HFFc6 (cell line): ENCODE measurements around the gene MGAT3. TPM values are rescaled to one million over a fixed set of nuclear protein-coding genes. Genes with fewer than 3 reads are reported as not detected.

Experiments
- DNase-seq: peaks from one replicate; pipeline ENCODE4 v3.0.0-alpha.2; 2018
- H3K27ac Mint-ChIP-seq: 2 replicates; pipeline ENCODE4 v1.8.0; 2020; ENCODE audit warnings: mild to moderate bottlenecking, mixed read lengths
- H3K27me3 Mint-ChIP-seq: 2 replicates; pipeline ENCODE4 v1.8.0; 2021; ENCODE audit warnings: mild to moderate bottlenecking, moderate library complexity, mixed read lengths; ENCODE audit not compliant: insufficient read depth
- H3K36me3 Mint-ChIP-seq: 2 replicates; pipeline ENCODE4 v1.8.0; 2021; ENCODE audit warnings: low read depth, mixed read lengths
- H3K4me1 Mint-ChIP-seq: 2 replicates; pipeline ENCODE4 v1.8.0; 2020; ENCODE audit warnings: low read depth, mixed read lengths
- H3K4me3 Mint-ChIP-seq: 2 replicates; pipeline ENCODE4 v1.8.0; 2020; ENCODE audit warnings: mild to moderate bottlenecking, moderate library complexity, mixed read lengths
- H3K9me3 Mint-ChIP-seq: 2 replicates; pipeline ENCODE4 v1.8.0; 2020; ENCODE audit warnings: mild to moderate bottlenecking, mixed read lengths
- CTCF ChIP-seq: fragments of 200-600 bp; sonication (generic); IDR thresholded peaks from 2 replicates; pipeline ENCODE4 v1.5.0; 2021; ENCODE audit warnings: antibody characterized with exemption, mild to moderate bottlenecking
- total RNA-seq, 6 experiments: library from RNA; stranded (reverse); fragmentation: NEBNext Ultra II Directional; extraction: Animal tissue kit (Norgen Biotek cat#: 25700); gene quantifications; 2 replicates in 1 of 6; 3 replicates in 5 of 6; pipeline ENCODE4 v1.2.3, GENCODE V29; 2021

Gene MGAT3
- total RNA-seq, 6 experiments from 2014 or later: not detected

DNA sequence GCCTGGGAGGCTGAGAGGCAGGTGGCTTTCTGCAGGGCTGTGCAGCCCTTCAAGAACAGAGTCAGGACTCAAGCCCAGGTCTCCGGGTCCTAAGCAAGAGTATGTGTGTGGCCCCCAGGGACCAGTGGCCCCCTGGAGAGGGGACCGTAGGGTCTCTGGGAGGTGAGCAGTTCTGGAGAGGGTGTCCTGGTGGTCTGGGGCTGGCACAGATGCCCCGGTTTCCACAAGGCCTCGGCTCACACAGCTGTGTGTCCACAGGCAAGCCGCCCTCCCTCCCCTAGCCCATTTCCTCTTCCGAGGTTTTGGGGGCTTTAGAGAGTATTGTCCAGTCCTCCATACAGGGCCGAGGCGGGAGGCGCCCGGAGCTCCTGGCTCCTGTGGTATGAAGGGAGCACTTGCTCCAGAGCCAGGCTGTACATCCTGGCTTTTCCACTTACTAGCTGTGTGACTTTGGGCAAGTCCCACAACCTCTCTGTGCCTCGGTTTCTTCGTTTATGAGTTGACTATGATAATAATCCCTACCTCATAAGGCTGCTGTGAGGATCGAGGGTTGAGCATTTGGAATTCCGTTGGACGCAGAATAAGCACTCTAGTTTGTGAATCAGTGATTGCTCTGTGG lies 79.1 kb downstream of the MGAT3 start:
- Mint-ChIP-seq H3K36me3 (peaks cover 9% of the 10 kb centered on the region), H3K27ac (no peak overlapping the region), H3K27me3 (peaks cover 12% of the 10 kb centered on the region), H3K4me3 (no peak overlapping the region), H3K9me3 (no peaks in the 10 kb centered on the region), H3K4me1 (peaks cover 17% of the 10 kb centered on the region)
- DNase-seq: no peak
- TF ChIP-seq CTCF: no peak

DNA sequence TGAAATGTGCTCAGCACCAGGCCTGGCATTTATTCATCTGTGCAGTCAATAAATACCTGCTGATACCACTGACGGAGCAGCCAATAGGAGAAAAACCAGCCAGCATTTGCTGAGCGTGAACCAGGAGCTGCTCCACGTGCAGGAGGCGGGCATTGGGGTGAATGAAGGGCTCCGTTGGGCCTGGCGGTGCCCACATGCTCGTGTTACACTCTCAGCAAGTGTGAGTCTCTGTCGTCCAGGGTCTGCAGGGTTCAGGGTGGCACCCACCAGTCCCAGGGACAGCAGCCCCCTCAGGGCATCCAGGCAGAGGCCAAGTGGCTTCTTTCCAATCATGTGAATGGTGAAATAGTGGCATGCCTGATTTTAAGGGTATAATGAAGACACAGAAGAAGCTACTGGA lies 79.9 kb downstream of the MGAT3 start:
- Mint-ChIP-seq H3K4me1 (peaks cover 9% of the 10 kb centered on the region), H3K36me3 (peaks cover 4% of the 10 kb centered on the region), H3K27me3 (peaks cover 13% of the 10 kb centered on the region), H3K27ac (no peak overlapping the region), H3K4me3 (no peak overlapping the region), H3K9me3 (no peaks in the 10 kb centered on the region)
- no peak for DNase-seq
- TF ChIP-seq CTCF: no peak

GRCh38 chr22:39537975-39538374 lies 81.2 kb downstream of the MGAT3 start:
- H3K9me3 Mint-ChIP-seq: no peaks in the 10 kb centered on the region
- H3K27ac Mint-ChIP-seq: no peak overlapping the region
- H3K27me3 Mint-ChIP-seq: peaks cover 13% of the 10 kb centered on the region
- 0 out of 2 replicates have a peak, but pooled peaks cover 5% of the 10 kb centered on the region for H3K4me1 Mint-ChIP-seq
- DNase-seq: no peak
- H3K36me3 Mint-ChIP-seq: no peaks in the 10 kb centered on the region
- no peak overlapping the region for H3K4me3 Mint-ChIP-seq
- no peak for TF ChIP-seq CTCF

Other genes starting within 250 kb of the MGAT3 start
- gene PDGFB, start 212.0 kb upstream of the MGAT3 start, total RNA-seq: not detected
- 1,000 to 10,000 TPM; 1,444 to 1,605 (median 1,488) TPM for gene RPL3, start 137.4 kb upstream of the MGAT3 start, total RNA-seq
- gene SYNGR1, start 107.0 kb upstream of the MGAT3 start, total RNA-seq: 10 to 100 TPM; 16.0 to 20.2 (median 18.5) TPM
- 10 to 100 TPM; 16.0 to 21.2 (median 17.8) TPM for gene TAB1, start 57.2 kb upstream of the MGAT3 start, total RNA-seq
- gene MIEF1, start 45.3 kb downstream of the MGAT3 start, total RNA-seq: 10 to 100 TPM; 26.4 to 32.8 (median 28.7) TPM
- gene ATF4, start 63.5 kb downstream of the MGAT3 start, total RNA-seq: 100 to 1,000 TPM; 227 to 271 (median 249) TPM
- 10 to 100 TPM; 60.5 to 85.5 (median 75.9) TPM for gene RPS19BP1, start 75.7 kb downstream of the MGAT3 start, total RNA-seq
- gene CACNA1I, start 113.7 kb downstream of the MGAT3 start, total RNA-seq: not detected